ENCODE data around the gene TAF11L2. TPM values are rescaled to one million over a fixed set of nuclear protein-coding genes. Genes with fewer than 3 reads are reported as not detected.
"Not testable (repeated sequence)": the region's sequence is repeated elsewhere in the genome, so short reads cannot be mapped to it uniquely, and the experiment has no call there.

The TAF11L2 gene
- total RNA-seq: not detected in 2 replicates

GRCh38 chr5:17497931-17498330 is at the start of gene TAF11L2:
TAF11L2 (plus strand) TSS chr5:17498231.
- POLR2A ChIA-PET; H3K27me3 Mint-ChIP-seq; H3K9me3 Mint-ChIP-seq; CTCF ChIA-PET; H3K27ac Mint-ChIP-seq; H3K4me3 Mint-ChIP-seq; intact Hi-C loops (cut with micrococcal nuclease); H3K36me3 Mint-ChIP-seq (ENCODE audit: low read depth); DNase-seq; ATAC-seq (ENCODE audit: low read depth); H3K4me1 Mint-ChIP-seq: not testable (repeated sequence)

GRCh38 chr5:17448877-17449276 is 49.2 kb upstream of the TAF11L2 start:
- POLR2A ChIA-PET: no interaction called here
- TF ChIP-seq CTCF (IDR thresholded peaks at IDR 0.05): no peak
- DNase-seq: no peak
- H3K4me3 Mint-ChIP-seq: no peak overlapping the region
- no peaks in the 10 kb centered on the region for H3K36me3 Mint-ChIP-seq (ENCODE audit: low read depth)
- no peak for ATAC-seq (ENCODE audit: low read depth)
- H3K27ac Mint-ChIP-seq: no peak overlapping the region
- CTCF ChIA-PET: no interaction called here
- H3K9me3 Mint-ChIP-seq: peaks cover 10% of the 10 kb centered on the region
- no peaks in the 10 kb centered on the region for H3K27me3 Mint-ChIP-seq
- intact Hi-C loops (cut with micrococcal nuclease): no loop called here
- H3K4me1 Mint-ChIP-seq: no peaks in the 10 kb centered on the region

GRCh38 chr5:17452936-17453335 is 45.1 kb upstream of the TAF11L2 start:
- Mint-ChIP-seq H3K27me3 (no peaks in the 10 kb centered on the region), H3K9me3 (peaks cover 14% of the 10 kb centered on the region), H3K36me3 (ENCODE audit: low read depth) (no peaks in the 10 kb centered on the region), H3K27ac (no peak overlapping the region), H3K4me3 (no peak overlapping the region), H3K4me1 (no peaks in the 10 kb centered on the region)
- ATAC-seq (ENCODE audit: low read depth) (no peak), DNase-seq (no peak)
- TF ChIP-seq CTCF (IDR thresholded peaks at IDR 0.05): no peak
- intact Hi-C loops (cut with micrococcal nuclease): no loop called here
- ChIA-PET CTCF (no interaction called here), POLR2A (no interaction called here)

GRCh38 chr5:17455942-17456341 is 42.1 kb upstream of the TAF11L2 start:
- ATAC-seq (ENCODE audit: low read depth): no peak
- H3K4me1 Mint-ChIP-seq: no peaks in the 10 kb centered on the region
- DNase-seq: no peak
- no peaks in the 10 kb centered on the region for H3K27me3 Mint-ChIP-seq
- H3K9me3 Mint-ChIP-seq: peaks cover 6% of the 10 kb centered on the region
- H3K36me3 Mint-ChIP-seq (ENCODE audit: low read depth): no peaks in the 10 kb centered on the region
- ChIA-PET CTCF (no interaction called here), POLR2A (no interaction called here)
- TF ChIP-seq CTCF (IDR thresholded peaks at IDR 0.05): no peak
- intact Hi-C loops (cut with micrococcal nuclease): no loop called here
- H3K4me3 Mint-ChIP-seq: no peak overlapping the region
- no peak overlapping the region for H3K27ac Mint-ChIP-seq

- no peak overlapping the region for H3K27ac Mint-ChIP-seq
- H3K9me3 Mint-ChIP-seq: peaks cover 2% of the 10 kb centered on the region
- intact Hi-C loops (cut with micrococcal nuclease): no loop called here
- ATAC-seq (ENCODE audit: low read depth) (no peak), DNase-seq (no peak)
- H3K4me1 Mint-ChIP-seq: no peaks in the 10 kb centered on the region
- ChIA-PET CTCF (no interaction called here), POLR2A (interaction anchor here (0.7 kb wide), 1 partner anchor 146 kb away, joined by 3 read pairs; no protein-coding TSS in a partner anchor)
- no peaks in the 10 kb centered on the region for H3K36me3 Mint-ChIP-seq (ENCODE audit: low read depth)
- H3K4me3 Mint-ChIP-seq: no peak overlapping the region
- no peak for TF ChIP-seq CTCF (IDR thresholded peaks at IDR 0.05)
- H3K27me3 Mint-ChIP-seq: peaks cover 4% of the 10 kb centered on the region
Observed at GRCh38 chr5:17461793-17462192, 36.2 kb upstream of the TAF11L2 start.

GRCh38 chr5:17463653-17464052 is 34.4 kb upstream of the TAF11L2 start:
- H3K36me3 Mint-ChIP-seq (ENCODE audit: low read depth): no peaks in the 10 kb centered on the region
- CTCF ChIA-PET: no interaction called here
- no peak for DNase-seq
- no peak overlapping the region for H3K4me3 Mint-ChIP-seq
- no peaks in the 10 kb centered on the region for H3K9me3 Mint-ChIP-seq
- intact Hi-C loops (cut with micrococcal nuclease): no loop called here
- ATAC-seq (ENCODE audit: low read depth): no peak
- POLR2A ChIA-PET: no interaction called here
- peaks cover 4% of the 10 kb centered on the region for H3K27me3 Mint-ChIP-seq
- H3K27ac Mint-ChIP-seq: no peak overlapping the region
- no peak for TF ChIP-seq CTCF (IDR thresholded peaks at IDR 0.05)
- H3K4me1 Mint-ChIP-seq: no peaks in the 10 kb centered on the region

All from activated B cell treated with CpG ODN at 0.5 μM for 24 hours (primary cell).